Measurements from ENCODE around the gene MED22.

DNA sequence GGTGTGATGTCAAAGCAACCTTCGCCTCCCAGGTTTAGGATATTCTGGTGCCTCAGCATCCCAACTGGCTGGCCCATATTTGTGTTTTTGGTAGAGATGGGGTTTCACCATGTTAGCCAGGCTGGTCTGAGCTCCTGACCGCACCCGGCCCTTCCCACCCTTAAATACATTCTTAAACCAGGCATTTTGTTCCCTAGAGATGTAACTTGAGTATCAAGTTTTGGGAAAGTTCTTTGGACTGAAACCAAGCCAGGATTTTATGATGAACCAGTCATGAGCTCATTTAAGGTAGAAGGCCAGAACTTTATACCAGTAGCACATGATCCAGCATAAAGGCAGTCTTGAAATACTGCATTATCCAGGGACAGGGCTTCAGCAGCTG lies 3.6 kb upstream of the MED22 start:
- no peak for TF ChIP-seq POLR2AphosphoS5 (IDR thresholded peaks at IDR 0.05; ENCODE audit: low read depth, low read length)
- TF ChIP-seq SIN3A (IDR thresholded peaks at IDR 0.05; ENCODE audit: borderline replicate concordance, insufficient read depth, low read length), result no peak
- no peak for TF ChIP-seq TAF1 (IDR thresholded peaks at IDR 0.05; ENCODE audit: borderline replicate concordance, insufficient read depth, low read length)
- no peak for TF ChIP-seq REST (IDR thresholded peaks at IDR 0.05; ENCODE audit: insufficient read depth in 1 of 2, low read depth in 2 of 2, low read length in 2 of 2)
- TF ChIP-seq FOXP2 (optimal IDR thresholded peaks at IDR 0.05; ENCODE audit: borderline replicate concordance, extremely low read depth, extremely low read length, insufficient read depth), result no peak

Measured in PFSK-1 (cell line).